HepG2 (cell line): ENCODE data around the gene SEC31A. TPM values are rescaled to one million over a fixed set of nuclear protein-coding genes. Genes with fewer than 3 reads are reported as not detected.
"Not testable (repeated sequence)": the region's sequence is repeated elsewhere in the genome, so short reads cannot be mapped to it uniquely, and the experiment has no call there.

Experiments
- ATAC-seq: fragments of 200-7000 bp; cut with Tn5 transposase; 3 replicates; pipeline ENCODE4 v1.9.1; 2020; ENCODE audit warnings: mild to moderate bottlenecking, moderate library complexity
- BruUV-seq: library from RNA; stranded (reverse); fragments of 400-500 nt; replicated peaks from 2 replicates; lab custom pipeline; 2021; lab: Mats Ljungman, UMichigan
- CTCF ChIA-PET: fragments of 300-600 bp; formaldehyde crosslinking; extraction: SDS; loops from one replicate; lab custom pipeline; 2021; ENCODE audit warnings: low total read pairs, inconsistent platforms, low intra/inter-chr PET ratio; lab: Yijun Ruan, JAX
- POLR2A ChIA-PET: fragments of 350-600 bp; sonication (Branson Sonifier 250); formaldehyde crosslinking; loops from one replicate; lab custom pipeline; 2020; ENCODE audit warnings: antibody characterized with exemption, inconsistent platforms; lab: Yijun Ruan, JAX
- DNase-seq: peaks from one replicate; pipeline ENCODE4 v3.0.0-alpha.2; 2015; ENCODE audit warnings: low spot score
- FAIRE-seq: peaks from 3 replicates; lab custom pipeline; 2011; peaks lifted over from hg19 to GRCh38; lab: Jason Lieb, UNC
- H2AFZ ChIP-seq: one replicate; pipeline ENCODE4 v1.6.1; 2011; ENCODE audit warnings: low read length, inconsistent platforms
- H3K27ac ChIP-seq: fragments of 300-600 bp; 3 replicates; pipeline ENCODE4 v1.8.0; 2011; ENCODE audit warnings: mixed run types, mild to moderate bottlenecking, mixed read lengths, low read length, inconsistent platforms; ENCODE audit not compliant: insufficient read depth; ENCODE audit errors: extremely low read length
- H3K27me3 ChIP-seq, 2 experiments: fragments of 200-600 bp in 1 of 2; 2 replicates in 1 of 2; 3 replicates in 1 of 2; pipeline versions ENCODE4 v1.6.0 to v1.8.0; 2011; ENCODE audit warnings: low read length in 2 of 2, mild to moderate bottlenecking in 2 of 2, moderate library complexity in 2 of 2, inconsistent platforms in 1 of 2; ENCODE audit not compliant: insufficient read depth in 2 of 2, control insufficient read depth in 1 of 2
- H3K36me3 ChIP-seq, 2 experiments: fragments of 200-600 bp in 1 of 2; replicated peaks in 1 of 2; 2 replicates in 1 of 2; 3 replicates in 1 of 2; pipeline versions ENCODE4 v1.5.1 to v1.8.0; 2011; ENCODE audit warnings: low read length in 2 of 2, inconsistent platforms in 1 of 2; ENCODE audit not compliant: insufficient read depth in 2 of 2, control insufficient read depth in 1 of 2
- H3K4me1 ChIP-seq: 2 replicates; pipeline ENCODE4 v1.5.1; 2012; ENCODE audit warnings: low read length, inconsistent platforms; ENCODE audit not compliant: insufficient read depth
- H3K4me2 ChIP-seq: 2 replicates; pipeline ENCODE4 v1.6.0; 2011; ENCODE audit warnings: low read depth, low read length, inconsistent platforms
- H3K4me3 ChIP-seq, 3 experiments: fragments of 200-600 bp in 1 of 3; sonication (generic), shearing (Covaris generic) in 1 of 3; replicated peaks in 1 of 3; 2 replicates each; pipeline ENCODE4 v1.5.1; 2011 to 2016; ENCODE audit warnings: low read length in 3 of 3, inconsistent platforms in 2 of 3, low read depth in 2 of 3, mild to moderate bottlenecking in 2 of 3, control low read depth in 1 of 3, mixed read lengths in 1 of 3; ENCODE audit not compliant: insufficient read depth in 1 of 3
- H3K79me2 ChIP-seq: one replicate; pipeline ENCODE4 v1.6.1; 2011; ENCODE audit warnings: low read length, inconsistent platforms; ENCODE audit not compliant: insufficient read depth
- H3K9ac ChIP-seq: 2 replicates; pipeline ENCODE4 v1.6.0; 2011; ENCODE audit warnings: mild to moderate bottlenecking, low read depth, low read length, inconsistent platforms; ENCODE audit not compliant: insufficient read depth
- H3K9me3 ChIP-seq: 2 replicates; pipeline ENCODE4 v1.5.1; 2012; ENCODE audit warnings: mild to moderate bottlenecking, low read length
- H4K20me1 ChIP-seq: 2 replicates; pipeline ENCODE4 v1.6.0; 2011; ENCODE audit warnings: inconsistent platforms, mild to moderate bottlenecking, low read length, moderate library complexity; ENCODE audit not compliant: insufficient read depth
- FOXK2 ChIP-seq: fragments of 450-650 bp; IDR thresholded peaks from 2 replicates; pipeline ENCODE4 v1.6.1; 2016
- HIVEP1 ChIP-seq: sonication (generic); formaldehyde crosslinking; IDR thresholded peaks from 2 replicates; pipeline ENCODE4 v1.4.0; 2020; ENCODE audit warnings: mild to moderate bottlenecking, missing genetic modification reagents
- TFDP2 ChIP-seq: sonication (generic); formaldehyde crosslinking; IDR thresholded peaks from 2 replicates; pipeline ENCODE4 v1.4.0; 2020; ENCODE audit warnings: missing genetic modification reagents
- ZC3H4 ChIP-seq: sonication (generic); formaldehyde crosslinking; IDR thresholded peaks from 2 replicates; pipeline ENCODE4 v1.4.0; 2020; ENCODE audit warnings: missing genetic modification reagents, borderline replicate concordance
- ZNF142 ChIP-seq: sonication (generic); formaldehyde crosslinking; IDR thresholded peaks from 2 replicates; pipeline ENCODE4 v1.4.0; 2020; ENCODE audit warnings: missing genetic modification reagents
- ZNF30 ChIP-seq: sonication (generic); formaldehyde crosslinking; IDR thresholded peaks from 2 replicates; pipeline ENCODE4 v1.5.0; 2020; ENCODE audit warnings: mild to moderate bottlenecking, missing genetic modification reagents
- ZNF337 ChIP-seq: sonication (generic); formaldehyde crosslinking; IDR thresholded peaks from 2 replicates; pipeline ENCODE4 v1.5.1; 2020; ENCODE audit warnings: missing genetic modification reagents, low read depth, mild to moderate bottlenecking, borderline replicate concordance
- ZNF367 ChIP-seq: sonication (generic); formaldehyde crosslinking; IDR thresholded peaks from 2 replicates; pipeline ENCODE4 v1.4.0; 2020; ENCODE audit warnings: missing genetic modification reagents, borderline replicate concordance
- WGBS: methylation state at CpG from one replicate; pipeline ENCODE4 v1.1.6; 2017; ENCODE audit warnings: low lambda C conversion rate; 5-methylcytosine and 5-hydroxymethylcytosine counted together
- in situ Hi-C: cut with HindIII; loops from 2 replicates; pipeline ENCODE4 v1.10.0; 2017; ENCODE audit warnings: low pct_unique_long_range_greater_than_20kb; ENCODE audit not compliant: extremely low pct_ligation_motif_present
- intact Hi-C: fragments of 100-400 bp; cut with micrococcal nuclease; formaldehyde crosslinking; loops from one replicate; pipeline ENCODE4 v1.10.0; 2022; ENCODE audit not compliant: unreplicated experiment
- polyA plus RNA-seq, 8 experiments: library from polyadenylated mRNA; depleted of rRNA in 3 of 8; stranded (reverse) in 7 of 8; unstranded in 1 of 8; fragments of >200 nt; fragmentation: Illumina TruSeq in 4 of 8; extraction: Trizol in 4 of 8; gene quantifications; 2 replicates each; pipeline versions ENCODE4 v1.2.1 to v1.2.3, GENCODE V29; 2011 to 2016; ENCODE audit warnings: low read depth in 4 of 8, missing spikeins in 1 of 8, mixed read lengths in 1 of 8; ENCODE audit not compliant: insufficient read depth in 1 of 8
- total RNA-seq, 5 experiments: library from RNA; depleted of rRNA; stranded (reverse); fragments of >200 nt; fragmentation: Illumina TruSeq; extraction: Trizol; gene quantifications; 2 replicates each; pipeline ENCODE4 v1.2.3, GENCODE V29; 2016; ENCODE audit warnings: low read depth in 1 of 5

Gene SEC31A
- total and polyA plus RNA-seq, 2 of the 13 experiments (the other 11 are each of a cell fraction or from before 2014, with no cell fraction given): 231 to 435 TPM

GRCh38 chr4:82918091-82918490 is 27.1 kb upstream of the SEC31A start:
- in situ Hi-C loops: no loop called here
- BruUV-seq: no TSS peak
- TF ChIP-seq ZC3H4 (CRISPR knock-in tag) (no peak), ZNF367 (CRISPR knock-in tag) (no peak), ZNF142 (CRISPR knock-in tag) (no peak), FOXK2 (no peak), TFDP2 (CRISPR knock-in tag) (no peak), ZNF337 (no peak), HIVEP1 (CRISPR knock-in tag) (no peak), ZNF30 (CRISPR knock-in tag) (no peak)
- Histone ChIP-seq H3K79me2 (no peaks in the 10 kb centered on the region), H3K9ac (no peak overlapping the region), H3K9me3 (no peaks in the 10 kb centered on the region), H2AFZ (no peak overlapping the region), H4K20me1 (no peaks in the 10 kb centered on the region), H3K4me3 (no peak overlapping the region), H3K36me3 (peaks cover 0 to 8% of the 10 kb centered on the region in 2 experiments; a peak in 3 of 5 replicates), H3K4me1 (no peaks in the 10 kb centered on the region), H3K4me2 (no peak overlapping the region), H3K27ac (no peak overlapping the region), H3K27me3 (no peaks in the 10 kb centered on the region)
- no peak for ATAC-seq
- intact Hi-C loops: no loop called here
- no peak for DNase-seq
- 95% methylated on average over 7 of the region's 7 CpGs for WGBS
- CTCF ChIA-PET: no interaction called here
- POLR2A ChIA-PET: no interaction called here
- FAIRE-seq: no peak

- H3K4me2 ChIP-seq, ATAC-seq, H3K4me3 ChIP-seq, BruUV-seq, FAIRE-seq, POLR2A ChIA-PET, H3K9me3 ChIP-seq, H3K27ac ChIP-seq, DNase-seq, CTCF ChIA-PET, H2AFZ ChIP-seq, H3K9ac ChIP-seq, in situ Hi-C loops, intact Hi-C loops, H3K79me2 ChIP-seq, H3K27me3 ChIP-seq, H4K20me1 ChIP-seq, H3K4me1 ChIP-seq: not testable (repeated sequence)
- peaks cover 0 to 14% of the 10 kb centered on the region in 2 experiments; a peak in 3 of 5 replicates for H3K36me3 ChIP-seq
- WGBS: 100% methylated on average over 1 of the region's 2 CpGs
These were observed 23.0 kb upstream of the SEC31A start for GRCh38 chr4:82913968-82914367.
